Stimulated activated CD4-positive, alpha-beta T cell treated with anti-CD3 and anti-CD28 coated beads, Interleukin-1b, Interleukin-23, amount 100 ng/mL, for 1 hour (primary cell): Measurements from ENCODE around the gene HOXD8.

ENCODE experiments used
- DNase-seq, 2 donors: peaks; one replicate each; pipeline ENCODE4 v3.0.0-alpha.2; 2020; ENCODE audit warnings: low read depth in 2 of 2

Gene HOXD8

DNA sequence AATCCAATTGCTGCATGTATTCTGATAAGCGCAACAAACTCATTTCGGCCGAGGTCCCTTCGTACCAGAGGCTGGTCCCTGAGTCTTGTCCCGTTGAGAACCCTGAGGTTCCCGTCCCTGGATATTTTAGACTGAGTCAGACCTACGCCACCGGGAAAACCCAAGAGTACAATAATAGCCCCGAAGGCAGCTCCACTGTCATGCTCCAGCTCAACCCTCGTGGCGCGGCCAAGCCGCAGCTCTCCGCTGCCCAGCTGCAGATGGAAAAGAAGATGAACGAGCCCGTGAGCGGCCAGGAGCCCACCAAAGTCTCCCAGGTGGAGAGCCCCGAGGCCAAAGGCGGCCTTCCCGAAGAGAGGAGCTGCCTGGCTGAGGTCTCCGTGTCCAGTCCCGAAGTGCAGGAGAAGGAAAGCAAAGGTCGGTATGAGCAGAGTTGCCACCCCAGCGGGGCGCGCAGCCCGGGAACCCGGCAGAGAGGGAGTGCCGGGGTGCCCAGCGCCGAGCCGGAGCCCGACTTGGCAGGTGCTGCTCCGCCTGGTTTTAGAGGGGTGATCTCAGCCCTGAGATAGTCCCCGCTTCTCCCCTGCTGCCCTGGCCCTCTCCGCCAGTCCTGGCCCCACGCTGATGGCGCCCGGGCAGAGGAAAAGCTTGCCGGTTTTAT, 12.2 kb upstream of the HOXD8 start:
- no peak for DNase-seq

GRCh38 chr2:176117823-176118371, 11.6 kb upstream of the HOXD8 start:
- DNase-seq = no peak

- DNase-seq = no peak
These were observed 10.7 kb upstream of the HOXD8 start for GRCh38 chr2:176118601-176119339.

DNA sequence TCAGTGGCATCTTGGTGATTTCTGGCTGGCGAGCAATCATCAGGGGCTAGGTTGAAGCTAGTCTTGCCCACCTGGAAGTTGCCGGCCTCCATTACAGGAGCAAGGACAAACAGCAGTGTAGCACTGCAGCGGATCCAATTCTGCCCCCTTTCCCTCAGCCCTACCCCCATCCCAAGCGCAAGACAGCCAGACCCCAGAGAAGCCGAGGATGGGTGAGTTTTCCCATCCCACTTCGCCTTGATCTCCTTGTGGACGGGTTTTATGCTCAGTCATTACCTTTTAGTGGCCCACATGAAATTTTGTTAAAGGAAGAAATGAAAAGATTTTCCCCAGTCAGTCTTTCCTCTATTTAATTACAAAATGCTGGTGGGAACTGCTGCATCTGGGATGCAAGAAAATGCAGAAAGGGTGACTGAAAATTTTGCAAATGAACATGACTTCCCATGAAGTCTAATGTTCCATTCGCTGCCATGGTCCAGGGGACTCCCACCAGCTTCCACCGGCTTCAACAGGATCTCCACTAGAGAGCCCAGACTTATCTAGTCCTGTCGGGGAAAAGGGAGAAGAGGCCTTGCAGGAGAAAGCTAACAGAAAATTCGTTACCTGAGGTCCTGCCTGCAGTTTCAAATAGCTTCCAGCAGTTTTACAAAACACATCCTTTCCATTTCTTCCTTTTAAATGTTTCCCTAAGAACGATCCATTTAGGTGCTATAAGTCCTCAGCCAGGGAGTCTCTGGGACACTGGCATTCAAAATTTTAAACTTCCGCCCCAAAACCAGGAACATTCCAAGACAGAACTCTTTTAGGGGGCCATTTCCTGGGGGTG, 8.9 kb upstream of the HOXD8 start:
- no peak for DNase-seq

- DNase-seq = no peak
These were observed 8.1 kb upstream of the HOXD8 start for GRCh38 chr2:176121190-176122051.

DNA sequence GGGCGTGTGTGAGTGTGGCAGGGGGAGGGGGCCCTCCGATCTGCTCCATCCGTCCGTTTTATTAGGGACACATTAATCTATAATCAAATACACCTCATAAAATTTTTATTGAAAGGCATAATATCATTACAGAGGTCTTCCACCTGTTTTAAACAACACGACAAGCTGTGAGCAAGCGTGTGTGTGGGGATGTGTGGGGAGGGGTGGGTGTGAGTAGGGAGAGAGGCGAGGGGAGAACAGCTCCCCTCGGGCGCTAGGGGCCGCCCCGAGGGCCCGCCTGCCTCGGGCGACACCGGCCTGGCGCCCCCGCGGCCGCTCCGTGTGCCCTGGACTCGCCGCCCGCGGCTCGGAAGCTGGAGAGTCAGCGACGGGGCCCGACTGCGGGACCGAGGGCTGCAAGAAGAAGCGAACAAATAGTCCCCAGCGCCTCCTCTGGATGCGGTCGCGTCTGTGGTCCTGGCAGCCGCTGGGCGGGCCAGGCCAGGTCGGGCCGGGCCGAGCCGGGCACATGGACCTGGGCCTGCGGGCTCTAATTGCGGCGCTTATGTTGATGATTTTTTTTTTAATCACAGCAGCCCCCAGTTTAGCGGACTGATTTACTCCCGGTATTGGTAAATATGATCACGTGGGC, 7.3 kb upstream of the HOXD8 start:
- DNase-seq = no peak

GRCh38 chr2:176122683-176123410, 6.7 kb upstream of the HOXD8 start, which contains the start of gene HOXD9:
HOXD9 (plus strand) TSS chr2:176122719; CDS start chr2:176122769, 50 bp downstream.
- no peak for DNase-seq

GRCh38 chr2:176123411-176124109, 5.9 kb upstream of the HOXD8 start:
- no peak for DNase-seq

GRCh38 chr2:176124110-176124946, 5.2 kb upstream of the HOXD8 start:
- no peak for DNase-seq

GRCh38 chr2:176124947-176125771, 4.3 kb upstream of the HOXD8 start:
- no peak for DNase-seq

DNA sequence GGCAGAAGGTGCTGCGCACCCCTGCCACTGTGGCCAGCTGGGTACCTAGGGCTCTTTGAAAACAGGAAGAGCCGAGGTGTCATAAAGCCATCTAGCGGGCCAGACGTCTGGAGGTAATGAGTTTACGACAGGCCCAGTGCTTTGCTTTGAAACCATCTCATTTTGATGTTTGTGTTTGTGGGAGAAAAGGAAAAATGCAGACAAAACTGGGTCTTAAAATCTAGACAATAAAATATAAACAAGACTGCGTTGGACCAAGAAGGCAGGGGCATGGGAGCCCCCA, 3.8 kb upstream of the HOXD8 start:
- no peak for DNase-seq

DNA sequence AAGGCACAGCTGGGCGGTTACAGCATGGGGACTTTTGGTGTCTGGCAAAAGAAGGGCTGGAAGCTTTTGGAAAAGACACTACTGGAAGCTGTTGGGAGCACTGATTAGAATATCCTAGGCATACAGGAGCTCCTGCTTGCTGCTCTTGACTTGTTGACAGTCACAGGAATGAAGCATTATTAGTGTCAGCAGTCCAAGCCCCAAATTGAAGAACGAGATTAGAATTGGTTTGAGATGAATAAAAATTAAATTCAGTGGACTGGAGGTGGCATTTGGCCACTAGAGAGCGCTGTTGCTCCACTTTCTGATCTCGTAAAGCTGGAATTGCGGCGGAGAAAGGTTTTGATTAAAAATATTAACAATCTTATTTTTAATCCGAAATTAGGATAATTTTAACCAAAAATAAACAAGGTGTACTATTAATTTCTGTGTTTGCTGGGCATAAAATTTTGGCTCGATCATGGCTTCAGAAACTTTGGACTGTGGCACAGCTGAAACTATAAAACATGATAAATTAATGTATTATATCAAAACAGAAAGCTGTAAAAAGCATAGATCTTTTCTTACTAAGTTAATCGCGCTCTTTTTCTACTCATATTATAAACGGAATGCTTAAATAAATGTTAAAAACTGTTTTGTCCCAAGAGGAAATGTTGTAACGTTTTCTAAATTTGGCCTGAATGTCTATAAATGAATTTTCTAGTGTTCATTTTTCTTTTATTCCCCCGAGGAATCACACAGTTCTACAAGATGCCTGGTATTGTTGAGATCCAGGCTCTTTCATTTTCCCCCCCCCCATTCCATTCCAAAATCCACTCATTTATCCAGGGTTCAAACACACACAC, 2.4 kb upstream of the HOXD8 start:
- peak; percentile 24 to 68 for DNase-seq

GRCh38 chr2:176127774-176128072, 1.8 kb upstream of the HOXD8 start:
- no peak for DNase-seq

DNA sequence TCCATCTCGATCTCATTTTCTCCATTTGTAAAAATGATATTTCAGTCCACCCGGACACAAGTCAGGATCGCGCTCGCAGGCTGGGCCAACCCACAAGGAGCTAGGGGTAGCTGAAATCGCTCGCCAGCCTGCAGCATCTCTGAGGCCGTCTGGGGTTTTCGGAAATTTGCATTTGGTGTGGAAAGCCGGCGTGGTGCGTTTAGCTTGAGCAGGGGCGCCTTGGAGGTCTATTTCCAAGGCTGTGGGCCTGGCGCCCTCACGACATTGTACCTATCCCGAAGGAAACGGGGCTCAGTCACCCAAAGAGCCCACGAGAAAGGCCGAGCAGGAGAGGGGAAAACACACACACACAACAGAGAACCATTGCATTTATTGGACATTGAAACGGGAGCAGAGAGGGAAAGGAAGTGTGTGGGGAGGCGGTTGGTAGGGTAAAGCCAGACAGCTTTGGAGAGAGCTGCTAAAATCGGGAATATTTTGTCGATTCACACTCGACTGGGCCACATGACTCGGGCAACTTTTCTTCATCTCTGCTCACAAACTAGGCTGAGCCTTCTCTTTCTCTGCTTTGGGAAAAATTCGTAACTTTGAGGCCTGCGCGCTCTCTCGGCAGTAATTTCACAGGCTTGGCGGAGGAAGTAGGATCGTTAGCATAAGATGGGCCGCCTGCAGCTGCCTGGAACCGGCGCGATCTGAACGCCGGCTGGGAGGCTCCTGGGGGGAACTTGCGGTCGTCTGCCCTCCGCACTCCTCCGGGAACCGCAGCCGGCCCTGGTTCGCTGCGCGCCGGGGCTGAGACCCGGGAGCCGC, 1.1 kb upstream of the HOXD8 start:
- no peak for DNase-seq

DNA sequence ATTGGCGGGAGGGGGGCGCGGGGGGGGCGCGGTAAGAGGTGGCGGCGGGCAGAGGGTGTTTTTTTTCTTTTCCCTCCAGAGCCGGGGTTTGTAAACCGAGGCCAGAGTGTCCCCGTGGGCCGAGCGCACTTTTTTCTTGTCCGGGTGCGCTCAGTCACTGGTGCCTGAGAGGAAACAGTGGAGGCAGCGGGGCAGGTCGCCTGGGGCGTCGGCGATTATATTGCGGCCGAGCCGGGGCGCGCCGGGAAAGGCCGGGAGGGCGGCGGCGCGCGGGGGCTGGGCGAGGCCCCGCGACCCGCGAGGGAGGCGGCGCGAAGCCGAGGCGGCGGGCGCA, 275 bp downstream of the HOXD8 start:
- no peak for DNase-seq

DNA sequence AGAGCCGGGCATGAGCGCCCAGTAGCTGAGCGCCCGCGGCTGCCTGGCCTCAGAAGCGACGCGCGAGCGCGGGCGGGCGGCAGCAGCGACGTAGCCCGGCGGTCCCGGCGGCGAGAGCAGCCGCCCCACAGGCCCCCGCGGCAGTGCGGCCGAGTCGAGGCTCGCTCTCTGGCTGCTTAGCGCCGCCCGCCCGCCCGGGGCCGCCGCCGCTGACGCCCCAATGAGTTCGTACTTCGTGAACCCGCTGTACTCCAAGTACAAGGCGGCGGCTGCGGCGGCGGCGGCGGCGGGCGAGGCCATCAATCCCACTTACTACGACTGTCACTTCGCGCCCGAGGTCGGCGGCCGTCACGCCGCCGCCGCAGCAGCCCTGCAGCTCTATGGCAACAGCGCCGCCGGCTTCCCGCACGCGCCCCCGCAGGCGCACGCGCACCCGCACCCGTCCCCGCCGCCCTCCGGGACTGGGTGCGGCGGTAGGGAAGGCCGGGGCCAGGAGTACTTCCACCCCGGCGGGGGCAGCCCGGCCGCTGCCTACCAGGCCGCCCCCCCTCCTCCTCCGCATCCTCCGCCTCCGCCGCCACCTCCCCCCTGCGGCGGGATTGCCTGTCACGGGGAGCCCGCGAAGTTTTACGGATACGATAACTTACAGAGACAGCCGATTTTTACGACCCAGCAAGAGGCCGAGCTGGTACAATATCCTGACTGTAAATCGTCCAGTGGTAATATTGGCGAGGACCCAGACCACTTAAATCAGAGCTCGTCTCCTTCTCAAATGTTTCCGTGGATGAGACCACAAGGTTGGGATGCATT, 847 bp downstream of the HOXD8 start:
- DNase-seq = no peak
